ENCODE results near the gene KANSL1.

DNA sequence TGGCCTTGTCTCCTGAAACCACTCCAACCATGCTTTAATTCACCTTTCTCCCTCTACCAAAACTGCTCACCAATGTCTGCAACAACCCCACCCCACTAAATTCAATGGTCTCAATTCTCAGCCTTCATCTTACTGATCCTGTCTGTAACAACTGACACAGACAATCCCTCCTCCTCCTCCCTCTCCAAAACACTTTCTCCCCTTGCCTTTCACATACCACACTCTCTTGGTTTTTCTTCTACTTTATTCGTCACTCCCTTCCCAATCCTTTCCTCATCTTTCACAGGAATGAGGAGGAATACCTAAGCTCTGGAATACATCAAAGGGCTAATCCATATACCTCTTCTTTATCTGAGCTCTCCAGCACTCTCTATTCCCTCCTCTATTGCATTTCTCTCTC lies 128.8 kb downstream of the KANSL1 start:
- TF ChIP-seq, protein P1, sequence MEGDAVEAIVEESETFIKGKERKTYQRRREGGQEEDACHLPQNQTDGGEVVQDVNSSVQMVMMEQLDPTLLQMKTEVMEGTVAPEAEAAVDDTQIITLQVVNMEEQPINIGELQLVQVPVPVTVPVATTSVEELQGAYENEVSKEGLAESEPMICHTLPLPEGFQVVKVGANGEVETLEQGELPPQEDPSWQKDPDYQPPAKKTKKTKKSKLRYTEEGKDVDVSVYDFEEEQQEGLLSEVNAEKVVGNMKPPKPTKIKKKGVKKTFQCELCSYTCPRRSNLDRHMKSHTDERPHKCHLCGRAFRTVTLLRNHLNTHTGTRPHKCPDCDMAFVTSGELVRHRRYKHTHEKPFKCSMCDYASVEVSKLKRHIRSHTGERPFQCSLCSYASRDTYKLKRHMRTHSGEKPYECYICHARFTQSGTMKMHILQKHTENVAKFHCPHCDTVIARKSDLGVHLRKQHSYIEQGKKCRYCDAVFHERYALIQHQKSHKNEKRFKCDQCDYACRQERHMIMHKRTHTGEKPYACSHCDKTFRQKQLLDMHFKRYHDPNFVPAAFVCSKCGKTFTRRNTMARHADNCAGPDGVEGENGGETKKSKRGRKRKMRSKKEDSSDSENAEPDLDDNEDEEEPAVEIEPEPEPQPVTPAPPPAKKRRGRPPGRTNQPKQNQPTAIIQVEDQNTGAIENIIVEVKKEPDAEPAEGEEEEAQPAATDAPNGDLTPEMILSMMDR (conservative IDR thresholded peaks at IDR 0.05; ENCODE audit: low read depth in 2 of 2): no peak
- TF ChIP-seq EZH2 (IDR thresholded peaks at IDR 0.05; ENCODE audit: low read depth, unreplicated experiment) (no peak), POLR2AphosphoS5 (IDR thresholded peaks at IDR 0.05; ENCODE audit: low read depth) (no peak)
- TF ChIP-seq, protein P2, sequence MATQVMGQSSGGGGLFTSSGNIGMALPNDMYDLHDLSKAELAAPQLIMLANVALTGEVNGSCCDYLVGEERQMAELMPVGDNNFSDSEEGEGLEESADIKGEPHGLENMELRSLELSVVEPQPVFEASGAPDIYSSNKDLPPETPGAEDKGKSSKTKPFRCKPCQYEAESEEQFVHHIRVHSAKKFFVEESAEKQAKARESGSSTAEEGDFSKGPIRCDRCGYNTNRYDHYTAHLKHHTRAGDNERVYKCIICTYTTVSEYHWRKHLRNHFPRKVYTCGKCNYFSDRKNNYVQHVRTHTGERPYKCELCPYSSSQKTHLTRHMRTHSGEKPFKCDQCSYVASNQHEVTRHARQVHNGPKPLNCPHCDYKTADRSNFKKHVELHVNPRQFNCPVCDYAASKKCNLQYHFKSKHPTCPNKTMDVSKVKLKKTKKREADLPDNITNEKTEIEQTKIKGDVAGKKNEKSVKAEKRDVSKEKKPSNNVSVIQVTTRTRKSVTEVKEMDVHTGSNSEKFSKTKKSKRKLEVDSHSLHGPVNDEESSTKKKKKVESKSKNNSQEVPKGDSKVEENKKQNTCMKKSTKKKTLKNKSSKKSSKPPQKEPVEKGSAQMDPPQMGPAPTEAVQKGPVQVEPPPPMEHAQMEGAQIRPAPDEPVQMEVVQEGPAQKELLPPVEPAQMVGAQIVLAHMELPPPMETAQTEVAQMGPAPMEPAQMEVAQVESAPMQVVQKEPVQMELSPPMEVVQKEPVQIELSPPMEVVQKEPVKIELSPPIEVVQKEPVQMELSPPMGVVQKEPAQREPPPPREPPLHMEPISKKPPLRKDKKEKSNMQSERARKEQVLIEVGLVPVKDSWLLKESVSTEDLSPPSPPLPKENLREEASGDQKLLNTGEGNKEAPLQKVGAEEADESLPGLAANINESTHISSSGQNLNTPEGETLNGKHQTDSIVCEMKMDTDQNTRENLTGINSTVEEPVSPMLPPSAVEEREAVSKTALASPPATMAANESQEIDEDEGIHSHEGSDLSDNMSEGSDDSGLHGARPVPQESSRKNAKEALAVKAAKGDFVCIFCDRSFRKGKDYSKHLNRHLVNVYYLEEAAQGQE (IDR thresholded peaks at IDR 0.05; ENCODE audit: unreplicated experiment): no peak
